ENCODE results near the gene ENDOV.

DNA sequence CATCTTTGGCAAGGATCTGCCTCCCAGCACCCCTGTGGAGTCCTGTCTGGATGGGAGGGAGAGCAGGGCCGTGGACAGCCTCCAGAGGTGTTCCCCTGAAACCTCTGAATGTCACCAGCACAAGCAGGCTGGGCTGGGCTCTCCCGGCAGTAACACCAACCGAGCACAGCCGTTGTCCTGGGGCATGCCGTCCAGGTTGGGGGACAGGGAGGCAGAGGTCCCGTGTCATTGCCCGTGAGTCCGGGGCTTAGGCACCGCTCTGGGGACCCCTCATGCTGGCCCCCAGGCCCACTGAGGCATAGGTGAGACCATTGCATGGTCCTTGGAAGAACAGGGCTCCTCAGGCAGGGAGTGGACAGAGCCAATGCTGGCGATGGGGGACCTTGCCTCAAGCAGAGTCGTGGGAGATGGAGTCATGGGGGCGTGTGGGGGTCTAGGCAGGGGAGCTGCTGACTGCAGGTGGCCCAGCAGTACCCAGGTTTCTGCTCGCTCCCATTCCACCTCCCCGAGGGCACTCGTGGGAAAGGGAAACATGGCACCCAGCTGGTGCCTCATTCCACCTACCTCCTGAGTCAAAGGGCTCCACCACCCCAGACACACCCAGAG is 17.5 kb downstream of the ENDOV start:
- TF ChIP-seq, protein P1, sequence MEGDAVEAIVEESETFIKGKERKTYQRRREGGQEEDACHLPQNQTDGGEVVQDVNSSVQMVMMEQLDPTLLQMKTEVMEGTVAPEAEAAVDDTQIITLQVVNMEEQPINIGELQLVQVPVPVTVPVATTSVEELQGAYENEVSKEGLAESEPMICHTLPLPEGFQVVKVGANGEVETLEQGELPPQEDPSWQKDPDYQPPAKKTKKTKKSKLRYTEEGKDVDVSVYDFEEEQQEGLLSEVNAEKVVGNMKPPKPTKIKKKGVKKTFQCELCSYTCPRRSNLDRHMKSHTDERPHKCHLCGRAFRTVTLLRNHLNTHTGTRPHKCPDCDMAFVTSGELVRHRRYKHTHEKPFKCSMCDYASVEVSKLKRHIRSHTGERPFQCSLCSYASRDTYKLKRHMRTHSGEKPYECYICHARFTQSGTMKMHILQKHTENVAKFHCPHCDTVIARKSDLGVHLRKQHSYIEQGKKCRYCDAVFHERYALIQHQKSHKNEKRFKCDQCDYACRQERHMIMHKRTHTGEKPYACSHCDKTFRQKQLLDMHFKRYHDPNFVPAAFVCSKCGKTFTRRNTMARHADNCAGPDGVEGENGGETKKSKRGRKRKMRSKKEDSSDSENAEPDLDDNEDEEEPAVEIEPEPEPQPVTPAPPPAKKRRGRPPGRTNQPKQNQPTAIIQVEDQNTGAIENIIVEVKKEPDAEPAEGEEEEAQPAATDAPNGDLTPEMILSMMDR (IDR thresholded peaks at IDR 0.05; ENCODE audit: poor library complexity): no peak
- TF ChIP-seq EZH2phosphoT487 (IDR thresholded peaks at IDR 0.05; ENCODE audit: low read depth, severe bottlenecking, unreplicated experiment): no peak

Measured in hepatocyte (in vitro differentiated cells).